GM12864 (cell line): ENCODE measurements around the gene MTM1.

ENCODE experiments used
- DNase-seq: peaks from one replicate; pipeline ENCODE4 v3.0.0-alpha.2; 2011; ENCODE audit warnings: low read depth
- H3K4me3 ChIP-seq: 2 replicates; pipeline ENCODE4 v1.5.1; 2011; ENCODE audit warnings: mild to moderate bottlenecking, low read depth, low read length, control low read depth
- CTCF ChIP-seq: IDR thresholded peaks from 2 replicates; pipeline ENCODE4 v1.5.1; 2011; ENCODE audit warnings: low read depth, mild to moderate bottlenecking, moderate library complexity, low read length, control low read depth, inconsistent platforms; ENCODE audit errors: missing control alignments

The MTM1 gene

GRCh38 chrX:150577174-150577573 lies 8.8 kb downstream of the MTM1 start:
- no peak for DNase-seq
- H3K4me3 ChIP-seq: no peak overlapping the region
- TF ChIP-seq CTCF: no peak

- DNase-seq: no peak
- no peak overlapping the region for H3K4me3 ChIP-seq
- TF ChIP-seq CTCF: no peak
Observed at GRCh38 chrX:150581093-150581775, 12.8 kb downstream of the MTM1 start.

GRCh38 chrX:150582338-150582948 lies 14.0 kb downstream of the MTM1 start:
- no peak overlapping the region for H3K4me3 ChIP-seq
- DNase-seq: no peak
- no peak for TF ChIP-seq CTCF

GRCh38 chrX:150587585-150588503 lies 19.4 kb downstream of the MTM1 start:
- H3K4me3 ChIP-seq: no peak overlapping the region
- DNase-seq: no peak
- TF ChIP-seq CTCF: peak; percentile 52

- no peak for DNase-seq
- H3K4me3 ChIP-seq: no peak overlapping the region
- TF ChIP-seq CTCF: no peak
Observed at GRCh38 chrX:150594584-150594983, 26.2 kb downstream of the MTM1 start.

- DNase-seq: no peak
- no peak overlapping the region for H3K4me3 ChIP-seq
- TF ChIP-seq CTCF: no peak
Observed at GRCh38 chrX:150599226-150599625, 30.8 kb downstream of the MTM1 start.
